Endothelial cell of umbilical vein (primary cell): Measurements from ENCODE around the gene NEK6. TPM values are rescaled to one million over a fixed set of nuclear protein-coding genes. Genes with fewer than 3 reads are reported as not detected.

Source experiments
- BruUV-seq: library from RNA; stranded (reverse); fragments of 400-500 nt; replicated peaks from 2 replicates; lab custom pipeline; 2021; lab: Mats Ljungman, UMichigan
- CTCF ChIA-PET: fragments of 300-600, 350-600 bp; sonication (Branson Sonifier 250); formaldehyde crosslinking; loops from one replicate; lab custom pipeline; 2021; ENCODE audit warnings: antibody characterized with exemption, inconsistent platforms; lab: Charles Lee
- POLR2A ChIA-PET: fragments of 300-600, 350-600 bp; sonication (Branson Sonifier 250); formaldehyde crosslinking; loops from one replicate; lab custom pipeline; 2021; ENCODE audit warnings: antibody characterized with exemption, inconsistent platforms; lab: Charles Lee
- DNase-seq: peaks from one replicate; pipeline ENCODE4 v3.0.0-alpha.2; 2011; ENCODE audit warnings: low read depth, low spot score
- FAIRE-seq: peaks from 2 replicates; lab custom pipeline; 2011; peaks lifted over from hg19 to GRCh38; lab: Jason Lieb, UNC
- H2AFZ ChIP-seq: 2 replicates; pipeline ENCODE4 v1.6.0; 2012; ENCODE audit warnings: low read depth, low read length, control low read depth, inconsistent platforms
- H3K27ac ChIP-seq: 2 replicates; pipeline ENCODE4 v1.5.1; 2011; ENCODE audit warnings: low read depth, mild to moderate bottlenecking, control low read depth, low read length, moderate library complexity; ENCODE audit not compliant: insufficient read depth
- H3K27me3 ChIP-seq, 2 experiments: 2 replicates each; pipeline versions ENCODE4 v1.6.0 to v1.6.1; 2011; ENCODE audit warnings: low read length in 2 of 2, mixed read lengths in 1 of 2; ENCODE audit not compliant: control insufficient read depth in 2 of 2, insufficient read depth in 2 of 2
- H3K36me3 ChIP-seq, 2 experiments: 2 replicates in 1 of 2; 3 replicates in 1 of 2; pipeline ENCODE4 v1.5.1; 2011; ENCODE audit warnings: low read length in 2 of 2, mild to moderate bottlenecking in 1 of 2, moderate library complexity in 1 of 2; ENCODE audit not compliant: control insufficient read depth in 2 of 2, insufficient read depth in 2 of 2; ENCODE audit errors: extremely low read depth in 1 of 2
- H3K4me1 ChIP-seq: 3 replicates; pipeline ENCODE4 v1.5.1; 2011; ENCODE audit warnings: mild to moderate bottlenecking, low read length; ENCODE audit not compliant: control insufficient read depth, insufficient read depth; ENCODE audit errors: extremely low read depth
- H3K4me2 ChIP-seq: 2 replicates; pipeline ENCODE4 v1.6.1; 2011; ENCODE audit warnings: low read length, control low read depth, mixed read lengths; ENCODE audit not compliant: insufficient read depth
- H3K4me3 ChIP-seq, 3 experiments: fragments of 200-600 bp in 1 of 3; sonication (generic), shearing (Covaris generic) in 1 of 3; replicated peaks in 1 of 3; 2 replicates each; pipeline ENCODE4 v1.5.1; 2011 to 2016; ENCODE audit warnings: control low read depth in 3 of 3, low read length in 3 of 3, mild to moderate bottlenecking in 2 of 3, inconsistent platforms in 1 of 3, low read depth in 1 of 3, moderate library complexity in 1 of 3; ENCODE audit not compliant: insufficient read depth in 1 of 3
- H3K79me2 ChIP-seq: 2 replicates; pipeline ENCODE4 v1.6.0; 2012; ENCODE audit warnings: low read length, inconsistent platforms; ENCODE audit not compliant: control insufficient read depth, insufficient read depth
- H3K9ac ChIP-seq: replicated peaks from 2 replicates; pipeline ENCODE3; 2011; ENCODE audit warnings: low read length, control low read depth; ENCODE audit not compliant: insufficient read depth; ENCODE audit errors: extremely low read depth
- H3K9me1 ChIP-seq: replicated peaks from 3 replicates; pipeline ENCODE4 v1.6.0; 2011; ENCODE audit warnings: mild to moderate bottlenecking, low read length; ENCODE audit not compliant: control insufficient read depth, insufficient read depth; ENCODE audit errors: extremely low read depth
- H3K9me3 ChIP-seq: replicated peaks from 2 replicates; pipeline ENCODE4 v1.5.1; 2012; ENCODE audit warnings: low read length, inconsistent platforms; ENCODE audit not compliant: control insufficient read depth, insufficient read depth
- H4K20me1 ChIP-seq: replicated peaks from 2 replicates; pipeline ENCODE3; 2011; ENCODE audit warnings: mild to moderate bottlenecking, low read length; ENCODE audit not compliant: control insufficient read depth, insufficient read depth; ENCODE audit errors: extremely low read depth
- EZH2 ChIP-seq: IDR thresholded peaks from 2 replicates; pipeline ENCODE4 v1.6.1; 2012; ENCODE audit warnings: borderline replicate concordance, low read depth, mild to moderate bottlenecking, moderate library complexity, low read length, inconsistent platforms; ENCODE audit not compliant: severe bottlenecking
- FOS ChIP-seq: IDR thresholded peaks from 2 replicates; pipeline ENCODE4 v1.6.1; 2011; ENCODE audit warnings: mild to moderate bottlenecking, low read length, moderate library complexity, borderline replicate concordance; ENCODE audit not compliant: insufficient read depth
- GATA2 ChIP-seq: IDR thresholded peaks from 2 replicates; pipeline ENCODE4 v1.7.0; 2011; ENCODE audit warnings: low read depth, mild to moderate bottlenecking, moderate library complexity, mixed read lengths, low read length; ENCODE audit not compliant: insufficient read length, insufficient read depth
- JUN ChIP-seq: IDR thresholded peaks from 2 replicates; pipeline ENCODE4 v1.6.1; 2011; ENCODE audit warnings: borderline replicate concordance, low read depth; ENCODE audit not compliant: insufficient read length, insufficient read depth
- MYC ChIP-seq: IDR thresholded peaks from one replicate; pipeline ENCODE4 v1.6.1; 2011; ENCODE audit warnings: mild to moderate bottlenecking, low read depth, low read length
- POLR2A ChIP-seq: IDR thresholded peaks from 2 replicates; pipeline ENCODE4 v1.6.1; 2012; ENCODE audit warnings: low read depth, mild to moderate bottlenecking, control low read depth, low read length
- POLR2AphosphoS5 ChIP-seq: IDR thresholded peaks from 2 replicates; pipeline ENCODE4 v1.6.1; 2012; ENCODE audit warnings: low read depth, mild to moderate bottlenecking, control low read depth, low read length, moderate library complexity; ENCODE audit not compliant: insufficient read depth
- dilution Hi-C: fragments of 300-500 bp; cut with MboI; formaldehyde crosslinking; loops from one replicate; pipeline ENCODE4 v1.15.0; 2019; ENCODE audit warnings: low sequenced_read_pairs; ENCODE audit not compliant: extremely low pct_ligation_motif_present
- intact Hi-C: fragments of 100-400 bp; cut with micrococcal nuclease; formaldehyde crosslinking; loops from one replicate; pipeline ENCODE4 v1.10.0; 2022
- polyA plus RNA-seq, 4 experiments: library from polyadenylated mRNA; depleted of rRNA in 3 of 4; stranded (reverse) in 3 of 4; unstranded in 1 of 4; fragments of >200 nt; gene quantifications; 2 replicates each; pipeline versions ENCODE4 v1.2.1 to v1.2.3, GENCODE V29; 2011 to 2012; ENCODE audit warnings: missing spikeins in 1 of 4
- total RNA-seq: library from RNA; stranded (reverse); gene quantifications from 2 replicates; pipeline ENCODE4 v1.2.3, GENCODE V29; 2021
- TF ChIP-seq, protein P1 (sequence below): IDR thresholded peaks from 2 replicates; pipeline ENCODE4 v1.6.1; 2011; ENCODE audit not compliant: insufficient read depth, insufficient read length
- TF ChIP-seq, protein P2 (sequence below), 2 donors: IDR thresholded peaks; 1 replicate in 1 of 2; 2 replicates in 1 of 2; pipeline ENCODE4 v1.5.1; 2011; ENCODE audit warnings: low read length in 2 of 2, mild to moderate bottlenecking in 2 of 2, moderate library complexity in 2 of 2, control low read depth in 1 of 2, inconsistent platforms in 1 of 2, low read depth in 1 of 2; ENCODE audit not compliant: insufficient read depth in 1 of 2; ENCODE audit errors: extremely low read depth in 1 of 2

Gene NEK6
- total and polyA plus RNA-seq, 2 donors (not counting 3 experiments of a cell fraction or from before 2014, with no cell fraction given): 64.3 to 67.1 TPM

DNA sequence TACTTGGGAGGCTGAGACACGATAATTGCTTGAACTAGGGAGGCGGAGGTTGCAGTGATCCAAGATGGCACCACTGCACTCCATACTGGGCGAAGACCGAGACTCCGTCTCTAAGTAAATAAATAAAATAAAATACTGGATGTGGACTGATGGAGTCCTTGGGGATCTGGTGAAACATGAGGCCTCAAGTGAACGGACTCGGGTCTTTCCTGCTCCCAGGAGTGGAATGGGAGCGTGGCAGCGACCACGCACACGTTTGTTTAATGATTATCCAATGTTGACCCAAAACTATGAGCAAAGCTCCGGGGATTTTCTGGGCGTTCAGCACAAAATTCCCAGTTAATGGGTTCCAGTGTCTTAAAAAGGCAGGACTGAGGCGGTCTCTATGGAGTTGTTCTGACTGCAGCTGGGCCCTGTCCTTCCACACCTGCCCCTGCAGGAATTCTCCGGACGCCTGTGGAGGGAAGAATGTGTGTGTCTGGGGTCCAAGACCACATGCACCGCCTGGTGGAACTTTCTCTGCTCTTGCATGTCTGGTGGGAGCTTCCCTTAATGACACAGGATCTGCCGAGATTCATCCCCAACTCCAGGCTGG, 26.6 kb downstream of the NEK6 start:
- H2AFZ ChIP-seq: no peak overlapping the region
- no peaks in the 10 kb centered on the region for H3K9me1 ChIP-seq
- H4K20me1 ChIP-seq: no peaks in the 10 kb centered on the region
- H3K4me2 ChIP-seq: no peak overlapping the region
- no peaks in the 10 kb centered on the region for H3K36me3 ChIP-seq
- H3K4me1 ChIP-seq: peaks cover 70% of the 10 kb centered on the region
- intact Hi-C loops (no loop called here), dilution Hi-C loops (no loop called here)
- H3K4me3 ChIP-seq: no peak overlapping the region
- FAIRE-seq (peak; percentile 48), DNase-seq (no peak)
- no peaks in the 10 kb centered on the region for H3K9me3 ChIP-seq
- H3K9ac ChIP-seq: no peak overlapping the region
- no peak for TF ChIP-seq EZH2
- TF ChIP-seq GATA2: no peak
- TF ChIP-seq, protein P1, sequence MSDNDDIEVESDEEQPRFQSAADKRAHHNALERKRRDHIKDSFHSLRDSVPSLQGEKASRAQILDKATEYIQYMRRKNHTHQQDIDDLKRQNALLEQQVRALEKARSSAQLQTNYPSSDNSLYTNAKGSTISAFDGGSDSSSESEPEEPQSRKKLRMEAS: no peak
- no peak for TF ChIP-seq FOS
- no peak for TF ChIP-seq POLR2A
- TF ChIP-seq POLR2AphosphoS5: no peak
- TF ChIP-seq MYC: no peak
- TF ChIP-seq, protein P2, sequence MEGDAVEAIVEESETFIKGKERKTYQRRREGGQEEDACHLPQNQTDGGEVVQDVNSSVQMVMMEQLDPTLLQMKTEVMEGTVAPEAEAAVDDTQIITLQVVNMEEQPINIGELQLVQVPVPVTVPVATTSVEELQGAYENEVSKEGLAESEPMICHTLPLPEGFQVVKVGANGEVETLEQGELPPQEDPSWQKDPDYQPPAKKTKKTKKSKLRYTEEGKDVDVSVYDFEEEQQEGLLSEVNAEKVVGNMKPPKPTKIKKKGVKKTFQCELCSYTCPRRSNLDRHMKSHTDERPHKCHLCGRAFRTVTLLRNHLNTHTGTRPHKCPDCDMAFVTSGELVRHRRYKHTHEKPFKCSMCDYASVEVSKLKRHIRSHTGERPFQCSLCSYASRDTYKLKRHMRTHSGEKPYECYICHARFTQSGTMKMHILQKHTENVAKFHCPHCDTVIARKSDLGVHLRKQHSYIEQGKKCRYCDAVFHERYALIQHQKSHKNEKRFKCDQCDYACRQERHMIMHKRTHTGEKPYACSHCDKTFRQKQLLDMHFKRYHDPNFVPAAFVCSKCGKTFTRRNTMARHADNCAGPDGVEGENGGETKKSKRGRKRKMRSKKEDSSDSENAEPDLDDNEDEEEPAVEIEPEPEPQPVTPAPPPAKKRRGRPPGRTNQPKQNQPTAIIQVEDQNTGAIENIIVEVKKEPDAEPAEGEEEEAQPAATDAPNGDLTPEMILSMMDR (IDR thresholded peaks at IDR 0.05; ENCODE audit: extremely low read depth in 1 of 2, insufficient read depth in 1 of 2, low read depth in 1 of 2, low read length in 2 of 2): no peak
- no peak for TF ChIP-seq JUN
- POLR2A ChIA-PET: no interaction called here
- peaks cover 82% of the 10 kb centered on the region for H3K79me2 ChIP-seq
- H3K27ac ChIP-seq: no peak overlapping the region
- CTCF ChIA-PET: interaction anchor here (1.1 kb wide), 1 partner anchor 150 kb away, joined by 3 read pairs; no protein-coding TSS in a partner anchor
- H3K27me3 ChIP-seq: no peaks in the 10 kb centered on the region
- no TSS peak for BruUV-seq
